ENCODE data around the gene SYF2.
A peak's percentile ranks its signal among the peaks of the same experiment; 100 is the strongest.
"Not testable (repeated sequence)": the region's sequence is repeated elsewhere in the genome, so short reads cannot be mapped to it uniquely, and the experiment has no call there.

Gene SYF2

GRCh38 chr1:25259813-25260212 is 27.5 kb upstream of the SYF2 start:
- not testable (repeated sequence) for H3K27ac ChIP-seq (ENCODE audit: low read length); H3K27me3 ChIP-seq (ENCODE audit: low read depth, low read length); H3K4me1 ChIP-seq (ENCODE audit: control insufficient read depth in 1 of 2, insufficient read depth in 2 of 2, low read length in 2 of 2); H3K9me3 ChIP-seq (ENCODE audit: control insufficient read depth in 1 of 2, low read length in 2 of 2); H3K36me3 ChIP-seq (ENCODE audit: control insufficient read depth in 1 of 2, insufficient read depth in 2 of 2, low read length in 2 of 2); H3K4me3 ChIP-seq (ENCODE audit: low read depth in 1 of 2, low read length in 2 of 2)

- H3K9me3 ChIP-seq (ENCODE audit: control insufficient read depth in 1 of 2, low read length in 2 of 2): no peaks in the 10 kb centered on the region
- no peaks in the 10 kb centered on the region for H3K4me1 ChIP-seq (ENCODE audit: control insufficient read depth in 1 of 2, insufficient read depth in 2 of 2, low read length in 2 of 2)
- H3K27me3 ChIP-seq (ENCODE audit: low read depth, low read length): no peaks in the 10 kb centered on the region
- no peaks in the 10 kb centered on the region for H3K36me3 ChIP-seq (ENCODE audit: control insufficient read depth in 1 of 2, insufficient read depth in 2 of 2, low read length in 2 of 2)
- H3K27ac ChIP-seq (ENCODE audit: low read length): no peak overlapping the region
- no peak overlapping the region for H3K4me3 ChIP-seq (ENCODE audit: low read depth in 1 of 2, low read length in 2 of 2)
Observed at GRCh38 chr1:25257196-25257595, 24.9 kb upstream of the SYF2 start.

- no peak overlapping the region for H3K4me3 ChIP-seq (ENCODE audit: low read depth in 1 of 2, low read length in 2 of 2)
- H3K27ac ChIP-seq (ENCODE audit: low read length): no peak overlapping the region
- H3K4me1 ChIP-seq (ENCODE audit: control insufficient read depth in 1 of 2, insufficient read depth in 2 of 2, low read length in 2 of 2): no peaks in the 10 kb centered on the region
- H3K36me3 ChIP-seq (ENCODE audit: control insufficient read depth in 1 of 2, insufficient read depth in 2 of 2, low read length in 2 of 2): no peaks in the 10 kb centered on the region
- no peaks in the 10 kb centered on the region for H3K9me3 ChIP-seq (ENCODE audit: control insufficient read depth in 1 of 2, low read length in 2 of 2)
- no peaks in the 10 kb centered on the region for H3K27me3 ChIP-seq (ENCODE audit: low read depth, low read length)
Observed at GRCh38 chr1:25256578-25256965, 24.3 kb upstream of the SYF2 start.

- Histone ChIP-seq H3K4me1 (ENCODE audit: control insufficient read depth in 1 of 2, insufficient read depth in 2 of 2, low read length in 2 of 2) (no peaks in the 10 kb centered on the region), H3K36me3 (ENCODE audit: control insufficient read depth in 1 of 2, insufficient read depth in 2 of 2, low read length in 2 of 2) (no peaks in the 10 kb centered on the region), H3K27ac (ENCODE audit: low read length) (no peak overlapping the region), H3K27me3 (ENCODE audit: low read depth, low read length) (no peaks in the 10 kb centered on the region), H3K9me3 (ENCODE audit: control insufficient read depth in 1 of 2, low read length in 2 of 2) (no peaks in the 10 kb centered on the region), H3K4me3 (ENCODE audit: low read depth in 1 of 2, low read length in 2 of 2) (no peak overlapping the region)
Observed at GRCh38 chr1:25255706-25256577, 23.6 kb upstream of the SYF2 start.

GRCh38 chr1:25253911-25254310 is 21.6 kb upstream of the SYF2 start:
- H3K27me3 ChIP-seq (ENCODE audit: low read depth, low read length): no peaks in the 10 kb centered on the region
- H3K9me3 ChIP-seq (ENCODE audit: control insufficient read depth in 1 of 2, low read length in 2 of 2): no peaks in the 10 kb centered on the region
- H3K36me3 ChIP-seq (ENCODE audit: control insufficient read depth in 1 of 2, insufficient read depth in 2 of 2, low read length in 2 of 2): no peaks in the 10 kb centered on the region
- H3K4me1 ChIP-seq (ENCODE audit: control insufficient read depth in 1 of 2, insufficient read depth in 2 of 2, low read length in 2 of 2): no peaks in the 10 kb centered on the region
- no peak overlapping the region for H3K27ac ChIP-seq (ENCODE audit: low read length)
- H3K4me3 ChIP-seq (ENCODE audit: low read depth in 1 of 2, low read length in 2 of 2): no peak overlapping the region

- Histone ChIP-seq H3K4me3 (ENCODE audit: low read depth in 1 of 2, low read length in 2 of 2) (peak overlapping the region; percentile 98 to 100), H3K27ac (ENCODE audit: low read length) (peak overlapping the region; percentile 99), H3K36me3 (ENCODE audit: control insufficient read depth in 1 of 2, insufficient read depth in 2 of 2, low read length in 2 of 2) (peaks cover 15 to 24% of the 10 kb centered on the region in 2 donors), H3K27me3 (ENCODE audit: low read depth, low read length) (no peaks in the 10 kb centered on the region), H3K9me3 (ENCODE audit: control insufficient read depth in 1 of 2, low read length in 2 of 2) (no peaks in the 10 kb centered on the region), H3K4me1 (ENCODE audit: control insufficient read depth in 1 of 2, insufficient read depth in 2 of 2, low read length in 2 of 2) (peaks cover 14 to 25% of the 10 kb centered on the region in 2 donors)
Observed at GRCh38 chr1:25247829-25248754, 15.8 kb upstream of the SYF2 start.

GRCh38 chr1:25247024-25247828 is 14.9 kb upstream of the SYF2 start, which contains the start of gene RSRP1:
RSRP1 (minus strand) TSS chr1:25247454; CDS start chr1:25246963, 491 bp downstream.
- H3K4me1 ChIP-seq (ENCODE audit: control insufficient read depth in 1 of 2, insufficient read depth in 2 of 2, low read length in 2 of 2): peaks cover 14 to 27% of the 10 kb centered on the region in 2 donors
- peak within 1 kb of the TSS; percentile 99 for H3K27ac ChIP-seq (ENCODE audit: low read length)
- no peaks in the 10 kb centered on the region for H3K9me3 ChIP-seq (ENCODE audit: control insufficient read depth in 1 of 2, low read length in 2 of 2)
- peaks cover 24 to 32% of the 10 kb centered on the region in 2 donors for H3K36me3 ChIP-seq (ENCODE audit: control insufficient read depth in 1 of 2, insufficient read depth in 2 of 2, low read length in 2 of 2)
- H3K27me3 ChIP-seq (ENCODE audit: low read depth, low read length): no peaks in the 10 kb centered on the region
- H3K4me3 ChIP-seq (ENCODE audit: low read depth in 1 of 2, low read length in 2 of 2): peak within 1 kb of the TSS; percentile 98 to 100

- Histone ChIP-seq H3K27me3 (ENCODE audit: low read depth, low read length) (no peaks in the 10 kb centered on the region), H3K4me1 (ENCODE audit: control insufficient read depth in 1 of 2, insufficient read depth in 2 of 2, low read length in 2 of 2) (peaks cover 14 to 30% of the 10 kb centered on the region in 2 donors), H3K36me3 (ENCODE audit: control insufficient read depth in 1 of 2, insufficient read depth in 2 of 2, low read length in 2 of 2) (peaks cover 24 to 38% of the 10 kb centered on the region in 2 donors), H3K4me3 (ENCODE audit: low read depth in 1 of 2, low read length in 2 of 2) (peak overlapping the region; percentile 98 to 100), H3K27ac (ENCODE audit: low read length) (peak overlapping the region; percentile 99), H3K9me3 (ENCODE audit: control insufficient read depth in 1 of 2, low read length in 2 of 2) (no peaks in the 10 kb centered on the region)
Observed at GRCh38 chr1:25246600-25247023, 14.3 kb upstream of the SYF2 start.

- H3K4me3 ChIP-seq (ENCODE audit: low read depth in 1 of 2, low read length in 2 of 2): peak overlapping the region; percentile 98 to 100
- H3K9me3 ChIP-seq (ENCODE audit: control insufficient read depth in 1 of 2, low read length in 2 of 2): no peaks in the 10 kb centered on the region
- peaks cover 24 to 43% of the 10 kb centered on the region in 2 donors for H3K36me3 ChIP-seq (ENCODE audit: control insufficient read depth in 1 of 2, insufficient read depth in 2 of 2, low read length in 2 of 2)
- no peaks in the 10 kb centered on the region for H3K27me3 ChIP-seq (ENCODE audit: low read depth, low read length)
- peak overlapping the region; percentile 99 for H3K27ac ChIP-seq (ENCODE audit: low read length)
- H3K4me1 ChIP-seq (ENCODE audit: control insufficient read depth in 1 of 2, insufficient read depth in 2 of 2, low read length in 2 of 2): peaks cover 14 to 34% of the 10 kb centered on the region in 2 donors
Observed at GRCh38 chr1:25245809-25246599, 13.7 kb upstream of the SYF2 start.

- Histone ChIP-seq H3K27me3 (ENCODE audit: low read depth, low read length) (no peaks in the 10 kb centered on the region), H3K4me3 (ENCODE audit: low read depth in 1 of 2, low read length in 2 of 2) (peak overlapping the region; percentile 98 to 100), H3K27ac (ENCODE audit: low read length) (peak overlapping the region; percentile 99), H3K36me3 (ENCODE audit: control insufficient read depth in 1 of 2, insufficient read depth in 2 of 2, low read length in 2 of 2) (peaks cover 24 to 43% of the 10 kb centered on the region in 2 donors), H3K9me3 (ENCODE audit: control insufficient read depth in 1 of 2, low read length in 2 of 2) (no peaks in the 10 kb centered on the region), H3K4me1 (ENCODE audit: control insufficient read depth in 1 of 2, insufficient read depth in 2 of 2, low read length in 2 of 2) (peaks cover 18 to 40% of the 10 kb centered on the region in 2 donors)
Observed at GRCh38 chr1:25245393-25245792, 13.1 kb upstream of the SYF2 start.

Data from muscle layer of duodenum (tissue), 2 donors.